HG02571 (cell line): Measurements from ENCODE around the gene RPL39L.
A peak's percentile ranks its signal among the peaks of the same experiment; 100 is the strongest.
"Not testable (repeated sequence)": the region's sequence is repeated elsewhere in the genome, so short reads cannot be mapped to it uniquely, and the experiment has no call there.

Source experiments
- ATAC-seq: cut with Tn5 transposase; IDR thresholded peaks from one replicate; pipeline ENCODE4 v1.9.1; 2021; ENCODE audit warnings: mild to moderate bottlenecking, moderate library complexity; ENCODE audit not compliant: unreplicated experiment

The RPL39L gene

DNA sequence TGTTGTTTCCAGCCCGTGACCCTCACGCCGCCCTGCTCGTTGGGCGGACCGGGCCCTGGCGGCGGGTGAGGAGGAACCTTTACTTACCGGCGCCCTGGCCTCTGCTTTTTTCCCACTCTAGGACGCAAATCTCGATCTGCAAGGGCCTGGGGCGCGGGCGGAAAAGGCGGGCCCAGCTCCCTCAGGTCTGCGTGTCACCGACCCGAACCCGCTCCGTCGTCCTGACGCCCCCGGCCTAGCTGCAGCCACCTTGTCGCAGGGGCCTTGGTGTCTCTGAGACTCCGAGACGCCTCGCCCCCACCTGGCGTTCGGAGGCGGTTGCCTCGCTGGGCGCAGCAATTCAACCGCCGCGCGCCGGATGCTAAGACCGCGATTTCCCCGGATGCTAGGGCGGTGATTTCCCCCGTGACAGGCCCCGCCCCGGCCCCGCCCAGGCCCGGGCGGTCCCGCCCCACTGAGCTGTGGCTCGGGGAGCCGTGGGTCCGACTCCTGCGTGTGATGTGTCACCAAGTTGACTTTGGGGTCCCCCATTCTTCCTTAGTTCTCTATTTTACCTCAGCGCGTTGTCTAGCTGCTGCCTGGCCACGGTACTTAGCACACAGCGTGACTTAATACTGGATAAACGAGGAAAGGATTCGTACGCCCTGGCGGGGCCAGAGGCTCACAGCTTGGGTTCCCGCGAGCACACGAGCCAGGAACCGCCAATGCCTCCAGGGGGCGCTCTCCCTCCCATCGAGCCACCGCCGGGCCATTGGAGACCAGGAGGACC, at the start of gene RPL39L:
Gene RPL39L (minus strand): TSS at position 371 of the 769 bp plus-strand sequence. CDS start 18,196 bp downstream, outside the sequence.
- peak; percentile 89 for ATAC-seq

DNA sequence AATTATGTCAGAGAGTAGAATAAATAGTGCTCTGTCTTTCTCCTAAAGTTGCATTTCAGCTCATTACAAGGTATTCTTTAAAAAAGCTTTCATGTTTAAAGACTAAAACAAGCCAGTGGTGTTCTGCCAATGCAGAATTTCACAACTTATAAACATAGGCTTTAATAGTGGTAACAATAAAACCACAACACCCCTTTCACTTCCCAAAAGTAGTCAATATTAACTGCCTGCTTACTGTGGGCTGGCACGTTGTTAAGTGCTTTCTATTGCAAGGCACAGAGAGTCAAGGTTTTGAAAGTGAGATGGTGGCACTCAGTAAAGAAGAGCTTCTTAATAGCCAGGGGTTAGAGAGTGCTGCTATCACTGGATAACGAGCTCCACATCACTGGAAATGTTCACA, 49.6 kb upstream of the RPL39L start:
- ATAC-seq = no peak

DNA sequence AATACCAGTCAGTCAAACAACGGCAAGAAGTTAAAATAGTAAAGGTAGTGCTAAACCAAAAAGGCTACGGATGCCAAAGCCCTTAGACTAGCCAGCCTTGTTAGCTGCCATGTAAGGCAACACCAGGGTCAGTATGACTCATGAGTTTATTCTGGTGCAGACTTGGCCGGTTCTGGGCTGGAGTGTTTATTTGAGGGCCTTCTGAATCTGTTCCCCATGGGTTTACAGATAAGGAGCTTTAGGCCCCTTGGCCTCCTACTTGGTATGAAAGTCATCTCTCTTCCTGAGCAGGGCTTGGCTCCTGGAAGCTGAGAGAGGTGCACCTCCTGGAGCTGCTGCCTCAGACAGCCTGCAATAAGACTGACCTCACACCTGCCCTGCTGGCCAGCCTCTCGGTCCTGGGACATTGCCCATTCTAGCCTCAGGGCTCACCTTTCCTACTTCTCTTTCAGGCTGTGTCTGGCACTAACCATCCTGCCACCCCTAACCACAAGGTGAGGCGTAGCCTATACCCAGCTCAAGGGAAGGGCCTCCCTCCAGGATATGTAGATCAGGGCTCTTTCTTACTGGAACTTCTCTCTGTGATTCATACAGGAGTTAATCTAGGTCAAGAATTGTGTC, 47.6 kb upstream of the RPL39L start:
- ATAC-seq = no peak

DNA sequence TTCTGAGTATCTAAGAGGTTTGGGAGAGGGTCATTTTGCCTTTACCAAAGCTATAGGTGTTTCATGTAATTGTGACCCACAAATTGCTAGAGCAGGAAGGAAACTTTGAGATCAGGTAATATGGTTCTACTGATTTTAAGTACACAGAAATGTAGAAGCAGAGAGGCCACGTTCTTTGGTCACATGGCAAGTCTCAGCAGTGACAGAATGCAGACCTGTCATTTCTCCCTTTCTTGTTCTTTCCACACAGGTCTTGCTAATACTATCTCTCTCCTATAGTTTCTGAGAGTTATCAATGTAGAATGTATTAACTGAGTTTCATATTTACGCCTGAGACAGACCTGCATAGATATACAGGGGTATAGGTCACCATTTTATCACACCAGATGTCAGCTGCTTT, 47.1 kb upstream of the RPL39L start:
- ATAC-seq = no peak

DNA sequence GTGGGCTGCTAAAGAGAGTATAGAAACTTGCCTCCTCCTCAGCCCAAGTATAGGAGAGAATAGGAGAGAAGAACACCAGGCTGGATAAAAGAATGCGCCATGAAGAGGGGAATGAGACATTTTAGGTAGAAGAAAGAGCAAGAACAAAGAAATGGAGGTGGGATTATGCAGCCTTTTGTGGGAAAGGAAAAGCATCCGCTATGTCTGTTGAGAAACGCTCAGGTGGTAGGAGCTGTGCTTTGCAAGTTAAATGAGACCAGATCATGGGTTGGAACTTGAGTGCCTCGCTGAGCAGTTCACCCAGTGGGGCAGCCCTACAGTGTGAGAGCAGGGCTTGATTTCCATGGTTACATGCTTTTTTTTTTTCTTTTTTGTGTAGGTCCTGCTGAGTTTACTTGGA, 46.5 kb upstream of the RPL39L start:
- ATAC-seq = no peak

DNA sequence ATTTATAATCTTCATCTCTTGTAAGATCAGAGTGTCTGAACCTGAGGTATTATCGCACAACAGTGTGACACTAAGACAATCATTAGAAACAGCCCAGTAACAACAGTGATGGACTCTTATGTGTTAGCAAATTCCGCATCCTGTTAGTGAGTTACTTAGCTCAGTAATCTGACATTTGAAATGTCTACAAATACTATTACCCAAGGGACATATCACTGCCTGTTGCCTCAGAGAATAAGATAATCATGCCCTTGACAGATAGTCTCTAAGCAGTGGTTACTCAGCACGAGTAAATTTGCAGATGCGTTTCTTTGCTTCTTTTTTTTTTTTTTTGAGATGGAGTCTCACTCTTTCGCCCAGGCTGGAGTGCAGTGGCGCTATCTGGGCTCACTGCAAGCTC, 44.6 kb upstream of the RPL39L start:
- no peak for ATAC-seq

DNA sequence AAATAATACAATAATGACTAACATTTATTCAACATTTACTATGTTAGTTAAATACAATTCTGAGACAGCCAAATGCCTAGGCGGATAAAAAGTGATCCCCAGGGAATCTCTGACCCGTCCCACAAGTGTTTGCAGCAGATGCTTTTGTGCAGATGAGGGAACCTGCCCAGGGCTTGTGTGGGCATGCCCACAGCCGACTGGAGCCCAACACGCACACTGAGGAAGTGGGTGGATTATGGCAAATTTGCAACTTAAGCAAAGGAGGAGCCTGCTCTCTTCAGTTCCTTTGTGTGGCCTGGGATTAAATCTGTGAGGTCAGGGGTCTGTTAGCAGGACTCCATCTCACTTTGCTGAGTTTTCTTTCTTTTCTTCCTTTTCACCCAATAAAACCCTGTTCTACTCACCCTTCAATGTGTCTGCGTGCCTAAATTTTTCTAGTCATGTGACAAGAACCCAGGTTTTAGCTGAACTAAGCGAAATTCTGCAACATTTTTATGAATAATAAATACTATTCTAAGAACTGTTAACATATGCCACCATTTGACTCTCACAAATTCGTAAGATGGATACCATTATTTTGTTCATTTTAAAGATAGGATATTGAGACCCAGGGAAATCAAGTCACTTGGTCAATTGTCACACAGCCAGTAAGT, 44.0 kb upstream of the RPL39L start:
- ATAC-seq = no peak

DNA sequence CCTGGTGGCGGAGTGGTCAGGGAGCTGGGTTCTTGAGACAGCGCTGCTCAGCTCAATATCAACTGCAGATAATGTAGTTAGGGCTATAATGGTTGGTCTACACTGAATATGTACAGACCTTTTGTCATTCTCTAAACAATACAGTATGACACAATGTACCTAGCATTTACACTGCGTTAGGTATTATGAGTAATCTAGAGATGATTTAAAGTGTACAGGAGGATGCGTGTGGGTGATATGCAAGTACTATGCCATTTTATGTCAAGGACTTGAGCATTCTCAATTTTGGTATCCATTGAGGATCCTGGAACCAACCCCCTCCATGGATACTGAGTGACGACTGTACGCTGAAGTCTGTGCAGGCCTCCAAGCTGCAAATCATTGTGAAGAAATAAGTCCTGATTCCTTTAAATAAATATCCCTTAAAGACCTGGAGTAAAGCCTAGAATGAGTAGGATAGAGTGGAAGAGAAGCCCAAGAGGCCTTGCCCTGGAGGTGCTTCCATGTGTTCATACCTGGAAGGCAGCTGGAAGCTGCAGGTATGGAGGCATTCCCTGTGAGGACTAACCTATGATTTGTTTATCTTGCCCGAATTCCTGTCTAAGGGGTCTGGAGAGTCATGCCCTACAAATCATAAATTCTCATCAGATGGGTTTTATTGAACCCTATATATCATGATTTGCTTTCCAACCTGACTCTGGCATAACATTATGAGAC, 42.3 kb upstream of the RPL39L start:
- ATAC-seq = no peak

DNA sequence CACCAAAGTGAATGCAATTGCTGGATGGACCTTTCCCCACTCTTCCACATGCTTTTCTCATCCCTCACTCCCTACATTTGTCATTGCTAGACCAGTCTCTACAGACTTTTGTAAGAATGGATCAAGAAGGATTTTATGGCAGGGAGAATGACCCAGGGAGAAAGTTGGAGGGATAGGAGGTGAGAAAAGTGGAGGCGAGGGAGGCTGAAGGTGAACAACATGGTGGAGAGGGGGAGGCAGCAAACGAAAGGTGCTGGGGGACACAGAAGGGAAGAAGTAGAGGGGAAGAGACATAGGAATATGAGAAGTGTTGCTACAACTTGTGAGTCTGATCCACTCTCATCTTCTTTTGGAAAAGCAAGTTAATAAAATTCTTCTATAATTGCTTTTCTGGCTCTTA, 33.6 kb upstream of the RPL39L start:
- ATAC-seq = no peak

DNA sequence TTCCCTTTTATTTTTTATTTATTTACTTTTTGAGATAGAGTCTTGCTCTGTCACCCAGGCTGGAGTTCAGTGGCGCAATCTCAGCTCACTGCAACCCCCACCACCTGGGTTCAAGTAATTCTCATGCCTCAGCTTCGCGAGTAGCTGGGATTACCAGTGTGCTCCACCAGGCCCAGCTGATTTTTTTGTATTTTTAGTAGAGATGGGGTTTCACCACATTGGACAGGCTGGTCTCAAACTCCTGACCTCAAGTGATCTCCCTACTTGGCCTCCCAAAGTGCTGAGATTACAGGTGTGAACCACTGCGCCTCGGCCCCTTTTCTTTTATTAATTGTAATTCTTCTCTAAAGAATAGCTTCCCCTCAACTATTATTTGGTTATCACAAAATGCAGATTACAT, 31.6 kb upstream of the RPL39L start:
- not testable (repeated sequence) for ATAC-seq

DNA sequence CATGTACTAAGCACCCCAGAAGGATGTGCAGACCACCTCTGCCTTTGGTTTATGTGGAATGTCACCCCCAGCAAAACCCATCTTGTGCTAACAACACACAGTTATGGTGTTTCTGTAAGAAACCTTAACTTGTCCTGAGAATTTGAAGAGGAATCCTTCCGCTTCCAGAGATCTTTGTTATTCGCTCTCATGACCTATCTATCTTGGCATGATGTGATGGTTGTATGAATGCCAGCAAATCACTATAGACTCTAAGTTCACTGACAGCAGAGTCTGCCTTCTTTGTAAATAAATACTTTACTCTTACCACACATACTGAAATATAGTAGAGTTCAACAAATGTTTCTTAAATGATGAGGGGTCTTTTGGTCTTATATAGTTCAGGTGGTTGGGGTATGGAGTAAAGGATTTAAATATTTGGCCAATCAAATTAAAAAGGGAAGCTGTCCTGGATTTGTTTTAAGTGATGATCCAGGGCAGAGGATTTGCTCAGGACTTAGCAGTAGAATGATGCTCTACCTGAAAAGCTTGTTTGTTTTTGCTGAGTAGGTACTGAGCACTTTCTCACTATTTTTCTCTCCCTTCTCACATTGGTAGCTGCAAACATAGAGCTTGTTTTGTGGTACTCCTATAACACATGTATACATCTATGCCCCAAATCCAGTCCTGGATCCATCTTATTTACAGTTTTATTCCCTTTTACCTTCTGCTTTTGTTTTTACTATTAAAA, 30.1 kb upstream of the RPL39L start:
- ATAC-seq = no peak

DNA sequence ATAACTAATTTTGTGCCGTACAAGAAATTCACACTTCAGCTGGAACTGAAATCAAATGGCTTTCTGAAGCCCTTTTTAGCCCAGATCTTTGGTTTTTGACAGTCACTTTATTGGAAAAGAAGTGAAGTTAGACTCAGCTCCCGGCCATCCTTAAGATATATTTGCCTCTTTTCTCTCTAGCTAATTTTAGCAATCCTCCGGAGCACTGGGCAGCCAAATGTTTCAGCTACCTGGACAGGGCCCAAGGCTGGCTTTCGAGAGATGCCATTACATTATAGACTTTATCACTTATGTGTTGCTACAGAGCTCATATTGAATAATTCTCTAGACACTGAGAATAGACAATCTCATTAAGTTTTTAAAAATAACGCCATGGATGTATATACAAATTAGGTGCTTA, 28.5 kb upstream of the RPL39L start:
- no peak for ATAC-seq

DNA sequence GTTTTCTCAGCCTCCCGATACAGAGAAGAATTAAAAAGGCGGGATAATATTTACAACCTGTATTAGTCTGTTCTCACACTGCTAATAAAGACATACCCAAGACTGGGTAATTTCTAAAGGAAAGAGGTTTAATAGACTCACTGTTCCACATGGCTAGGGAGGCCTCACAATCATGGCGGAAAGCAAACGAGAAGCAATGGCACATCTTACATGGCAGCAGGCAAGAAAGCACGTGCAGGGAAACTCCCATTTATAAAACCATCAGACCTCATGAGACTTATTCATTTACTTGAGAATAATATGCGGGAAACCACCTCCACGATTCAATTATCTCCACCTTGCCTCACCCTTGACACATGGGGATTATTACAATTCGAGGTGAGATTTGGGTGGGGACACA, 27.5 kb upstream of the RPL39L start:
- ATAC-seq = no peak

DNA sequence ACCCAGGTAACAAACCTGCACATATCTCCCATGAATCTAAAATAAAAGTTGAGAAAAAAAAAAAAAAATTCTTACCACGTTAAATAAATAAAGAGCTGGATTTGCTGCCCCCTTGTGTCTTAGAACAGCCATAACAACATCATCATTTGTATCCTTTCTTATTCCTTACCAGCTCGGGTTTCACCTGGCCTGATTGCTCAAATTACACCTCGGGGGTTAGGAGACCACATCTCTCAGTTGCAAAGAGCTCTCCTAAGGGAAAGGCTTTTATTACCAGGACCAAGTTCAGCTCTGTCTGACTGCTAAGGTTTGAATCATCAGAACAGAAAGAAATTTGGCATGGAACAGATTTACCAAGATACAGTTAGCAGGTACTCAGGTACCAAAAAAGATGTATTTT, 25.8 kb upstream of the RPL39L start:
- ATAC-seq = no peak

DNA sequence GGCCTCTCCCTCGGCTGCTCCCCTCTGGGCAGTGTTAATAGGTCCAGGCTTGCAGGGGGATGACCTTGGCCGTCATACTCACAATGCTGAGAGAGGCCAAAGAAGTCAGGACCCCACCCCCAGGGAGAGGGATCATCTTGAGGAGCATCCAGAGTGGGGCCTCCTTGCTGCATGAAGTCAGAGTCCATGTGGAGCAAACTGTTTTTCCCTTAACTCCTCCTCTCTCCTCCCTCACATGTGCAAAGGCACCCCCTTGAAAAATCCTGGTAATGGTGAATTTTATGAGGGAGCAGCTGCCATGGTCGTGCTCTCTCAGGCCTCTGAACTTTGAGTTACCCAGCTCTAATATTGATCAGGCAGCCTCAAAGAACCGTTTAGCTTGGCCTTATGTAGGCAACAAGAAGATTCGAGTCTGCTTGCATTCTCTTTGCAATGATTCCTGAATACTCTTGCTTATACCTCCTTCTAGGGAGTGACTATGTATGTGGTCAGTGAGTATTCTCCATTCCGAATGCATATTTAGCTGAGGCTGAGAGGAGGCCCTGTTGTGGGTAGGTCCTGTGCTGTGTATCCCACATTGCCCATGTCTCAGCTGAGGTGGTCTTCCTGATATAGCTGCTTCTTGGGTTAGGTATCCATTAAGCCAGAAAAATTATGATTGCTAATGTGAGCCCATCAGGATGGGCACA, 23.1 kb upstream of the RPL39L start:
- no peak for ATAC-seq

DNA sequence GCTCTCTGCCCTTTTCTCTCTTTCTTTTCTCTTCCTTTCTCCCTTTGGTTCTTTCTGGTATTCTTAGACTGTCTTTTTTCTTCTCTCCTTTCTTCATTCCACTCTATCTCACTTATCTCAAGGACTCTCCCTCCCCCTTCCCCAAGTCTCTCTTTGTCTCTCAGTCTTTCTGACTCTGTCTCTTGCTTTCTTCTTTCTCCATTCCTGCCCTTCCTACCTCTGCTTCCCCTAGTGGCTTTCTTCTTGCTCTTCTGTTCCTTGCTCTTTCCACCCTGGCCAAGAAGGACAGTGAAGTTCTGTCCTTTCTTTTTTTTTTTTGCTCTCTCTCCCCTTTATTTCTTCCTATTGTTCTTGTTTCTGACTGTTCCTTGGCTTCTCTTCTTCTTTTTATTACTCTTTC, 22.3 kb upstream of the RPL39L start:
- no peak for ATAC-seq

DNA sequence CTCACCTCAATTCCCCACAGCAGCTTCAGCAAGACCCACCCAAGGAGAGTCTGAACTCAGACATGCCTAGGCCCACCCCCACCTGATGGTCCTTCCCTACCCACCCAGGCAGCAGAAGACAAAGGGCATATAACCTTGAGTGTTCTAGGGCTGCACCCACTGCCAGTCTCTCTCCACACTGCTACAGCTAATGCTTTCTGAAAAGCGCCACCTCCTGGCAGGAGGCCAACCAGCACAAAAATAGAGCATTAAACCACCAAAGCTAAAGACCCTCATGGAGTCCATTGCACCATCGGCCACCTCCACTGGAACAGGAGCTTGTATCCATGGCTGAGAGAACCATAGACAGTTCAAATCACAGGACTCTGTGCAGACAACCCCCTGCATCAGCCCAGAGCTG, 11.3 kb upstream of the RPL39L start:
- ATAC-seq = no peak

DNA sequence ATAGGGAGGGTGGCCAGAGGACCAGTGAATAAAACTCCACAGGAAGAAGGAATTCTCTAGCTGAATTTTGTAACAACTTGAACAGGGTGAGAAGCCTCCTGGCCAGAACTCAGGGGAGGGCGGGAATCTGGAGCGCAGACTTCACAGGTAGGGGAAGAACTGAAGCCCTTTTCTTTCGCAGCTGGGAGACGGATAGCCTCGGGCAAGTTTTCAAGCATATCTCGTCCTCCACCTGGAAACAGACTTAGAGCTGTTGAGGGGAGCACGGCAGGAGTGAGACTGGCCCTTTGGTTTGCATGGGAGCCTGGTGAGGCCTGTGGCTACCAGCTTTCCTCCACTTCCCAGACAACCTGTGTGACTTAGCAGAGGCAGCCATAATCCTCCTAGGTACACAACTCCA, 10.9 kb upstream of the RPL39L start:
- ATAC-seq = no peak

DNA sequence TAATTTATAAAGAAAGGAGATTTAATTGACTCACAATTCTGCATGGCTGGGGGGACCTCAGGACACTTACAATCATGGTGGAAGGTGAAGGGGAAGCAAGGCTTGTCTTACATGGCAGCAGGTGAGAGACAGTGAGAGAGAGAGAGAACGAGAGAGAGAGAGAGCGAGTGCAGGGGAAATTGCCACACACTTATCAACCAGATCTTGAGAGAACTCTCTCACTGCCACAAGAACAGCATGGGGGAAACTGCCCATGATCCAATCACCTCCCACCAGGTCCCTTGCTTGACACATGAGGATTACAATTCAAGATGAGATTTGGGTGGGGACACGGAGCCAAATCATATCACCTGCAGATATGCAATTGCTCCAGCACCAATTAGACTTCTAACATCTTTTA, 7.1 kb upstream of the RPL39L start:
- ATAC-seq = no peak

DNA sequence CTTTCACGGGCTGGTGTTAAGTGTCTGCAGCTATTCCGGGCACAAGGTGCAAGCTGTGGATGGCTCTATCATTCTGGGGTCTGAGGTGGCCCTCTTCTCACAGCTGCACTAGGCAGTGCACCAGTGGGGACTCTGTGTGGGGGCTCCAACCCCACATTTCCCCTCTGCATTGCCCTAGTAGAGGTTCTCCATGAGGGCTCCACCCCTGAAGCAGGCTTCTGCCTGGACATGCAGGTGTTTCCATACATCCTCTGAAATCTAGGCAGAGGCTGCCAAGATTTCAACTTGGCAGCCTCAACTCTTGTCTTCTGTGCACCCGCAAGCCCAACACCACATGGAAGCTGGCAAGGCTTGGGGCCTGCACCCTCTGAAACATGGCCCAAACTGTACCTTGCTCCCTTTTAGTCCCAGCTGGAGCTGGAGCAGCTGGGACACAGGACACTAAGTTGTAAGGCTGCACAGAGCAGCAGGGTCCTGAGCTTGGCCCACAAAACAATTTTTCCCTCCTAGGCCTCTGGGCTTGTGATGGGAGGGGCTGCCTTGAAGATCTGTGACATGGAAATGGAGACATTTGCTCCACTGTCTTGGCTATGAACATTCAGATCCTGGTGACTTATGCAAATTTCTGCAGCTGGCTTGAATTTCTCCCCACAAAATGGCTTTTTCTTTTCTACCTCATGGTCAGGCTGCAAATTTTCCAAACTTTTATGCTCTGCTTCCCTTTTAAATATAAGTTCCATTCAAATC, 6.0 kb upstream of the RPL39L start:
- no peak for ATAC-seq
